ENCODE results near the gene CASZ1.

The CASZ1 gene

DNA sequence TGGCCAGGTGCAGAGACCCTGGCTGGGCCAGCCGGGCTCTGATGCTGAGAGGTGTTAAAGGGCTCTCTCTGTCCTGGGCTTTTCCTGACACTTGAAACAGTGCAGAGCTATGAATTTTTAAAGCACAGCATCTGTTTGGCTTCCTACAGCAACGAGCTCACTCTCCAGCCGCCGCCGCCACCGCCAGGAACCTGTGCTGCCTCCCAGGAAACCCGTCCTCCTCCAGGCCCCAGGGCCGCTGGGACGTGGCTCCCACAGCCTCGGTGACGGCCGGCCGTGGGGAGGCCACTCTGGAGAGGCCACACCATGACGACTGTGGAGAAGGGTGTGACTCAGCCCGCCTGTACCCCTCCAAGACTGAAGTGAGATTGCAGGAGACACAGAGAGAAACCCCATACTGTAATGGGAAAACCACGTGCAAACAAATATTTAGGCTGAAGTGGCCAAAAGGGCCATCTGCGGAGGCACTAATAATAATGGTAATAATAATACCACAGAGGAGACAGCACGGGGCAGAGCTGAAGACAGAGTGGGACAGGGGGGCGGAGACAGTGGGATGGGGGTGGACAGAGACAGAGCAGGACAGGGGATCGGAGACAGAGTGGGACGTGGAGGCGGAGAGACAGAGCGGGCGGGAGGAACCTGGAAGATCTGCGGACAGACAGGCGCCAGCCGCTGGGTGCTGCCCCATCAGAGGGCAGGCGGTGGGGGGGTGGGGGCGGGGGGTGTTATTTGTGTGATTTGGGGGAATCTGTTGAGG, 139.2 kb downstream of the CASZ1 start:
- no peak for DNase-seq (ENCODE audit: low read depth in 2 of 2)

DNA sequence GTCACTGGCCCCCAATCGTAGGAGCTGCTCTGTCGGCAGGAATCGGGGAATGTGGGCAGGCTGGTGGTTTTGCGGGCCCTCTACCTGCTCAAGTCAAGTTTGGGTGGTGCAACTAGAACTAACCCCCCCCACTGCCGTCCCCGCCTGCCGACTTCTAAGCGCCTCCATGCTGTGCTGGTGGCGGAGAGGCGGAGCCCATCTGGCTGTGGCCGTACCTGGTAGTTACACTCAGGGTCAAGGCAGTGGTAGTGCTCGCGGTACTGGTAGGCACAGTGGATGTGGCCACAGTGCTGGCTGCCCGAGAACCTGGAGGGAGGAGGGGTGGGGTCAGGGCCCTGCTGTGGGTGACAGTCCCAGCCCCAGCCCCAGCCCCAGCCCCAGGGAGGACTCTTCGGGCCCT, 140.0 kb downstream of the CASZ1 start:
- DNase-seq (ENCODE audit: low read depth in 2 of 2): no peak

DNA sequence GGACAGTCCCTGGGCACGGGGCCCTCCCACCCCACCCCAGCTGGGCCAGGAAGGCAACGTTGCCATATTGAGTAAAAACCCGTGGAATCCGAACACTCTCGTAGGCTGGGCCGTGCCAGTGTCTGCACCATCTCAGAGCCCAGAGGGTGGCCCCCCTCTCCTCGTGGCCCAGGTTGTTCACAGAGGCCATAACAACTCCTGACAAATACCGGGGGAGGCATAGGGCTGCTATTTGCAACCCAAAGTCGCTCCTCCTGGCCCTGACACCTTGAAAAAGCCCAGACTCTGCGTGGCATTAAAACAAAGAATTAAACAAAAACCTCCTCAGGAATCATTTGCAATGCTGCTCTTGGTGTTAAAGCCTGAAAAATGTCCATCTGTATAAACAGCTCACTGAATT, 141.4 kb downstream of the CASZ1 start:
- DNase-seq (ENCODE audit: low read depth in 2 of 2): no peak

DNA sequence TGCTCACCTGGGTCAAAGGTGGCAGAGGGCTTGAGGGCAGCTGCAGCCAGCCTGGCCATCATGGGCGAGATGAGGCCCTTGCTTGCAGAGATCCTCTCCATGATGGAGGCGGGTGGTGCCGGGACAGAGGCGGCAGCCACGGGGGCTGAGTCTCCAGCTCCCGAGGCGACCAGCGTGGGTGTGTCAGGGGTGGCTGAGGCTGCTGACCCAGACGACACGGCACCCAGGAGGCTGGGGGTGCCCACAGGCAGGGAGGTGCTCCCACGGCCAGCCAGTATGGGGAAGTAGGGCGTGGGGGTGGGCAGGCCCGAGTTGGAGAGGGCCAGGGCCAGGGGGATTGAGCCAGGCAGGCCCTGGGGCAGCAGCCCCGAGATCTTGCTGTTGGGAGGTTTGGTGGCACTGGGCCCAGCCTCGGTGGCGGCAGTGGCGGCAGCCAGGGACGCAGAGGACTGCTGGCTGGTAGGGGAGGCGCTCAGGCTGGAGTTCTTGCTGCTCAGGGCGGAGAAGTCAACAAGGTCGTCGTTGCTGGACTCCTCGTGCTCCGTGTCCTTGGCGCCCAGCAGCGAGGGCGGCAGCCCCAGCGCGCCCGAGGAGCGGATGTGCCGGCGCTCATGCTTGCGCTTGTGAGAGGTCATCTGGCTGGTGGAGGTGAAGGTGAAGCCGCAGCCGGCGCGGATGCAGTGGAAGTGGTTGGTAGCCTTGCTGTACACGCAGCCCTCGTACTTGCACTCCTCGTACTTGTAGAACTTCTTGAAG, 142.9 kb downstream of the CASZ1 start:
- DNase-seq (ENCODE audit: low read depth in 2 of 2): no peak

DNA sequence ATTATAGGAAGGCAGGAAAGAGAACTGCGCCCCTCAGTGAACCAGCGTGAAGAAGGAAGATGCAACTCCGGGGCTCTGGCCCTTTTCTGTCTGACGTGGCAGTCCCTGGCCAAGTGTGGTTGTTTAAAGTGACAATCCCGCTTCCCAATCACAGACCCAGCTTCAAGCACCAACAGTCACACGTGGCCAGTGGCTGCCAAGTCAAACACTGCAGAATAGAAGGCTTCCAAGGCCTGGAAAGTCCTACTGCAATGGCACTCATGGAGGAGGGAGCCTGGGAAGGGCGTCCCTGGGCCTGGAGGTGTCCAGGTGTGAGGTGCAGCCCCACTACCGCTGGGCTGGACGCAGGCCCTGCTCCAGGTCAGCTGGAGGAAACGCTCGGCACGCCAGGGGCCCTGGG, 143.8 kb downstream of the CASZ1 start:
- no peak for DNase-seq (ENCODE audit: low read depth in 2 of 2)

DNA sequence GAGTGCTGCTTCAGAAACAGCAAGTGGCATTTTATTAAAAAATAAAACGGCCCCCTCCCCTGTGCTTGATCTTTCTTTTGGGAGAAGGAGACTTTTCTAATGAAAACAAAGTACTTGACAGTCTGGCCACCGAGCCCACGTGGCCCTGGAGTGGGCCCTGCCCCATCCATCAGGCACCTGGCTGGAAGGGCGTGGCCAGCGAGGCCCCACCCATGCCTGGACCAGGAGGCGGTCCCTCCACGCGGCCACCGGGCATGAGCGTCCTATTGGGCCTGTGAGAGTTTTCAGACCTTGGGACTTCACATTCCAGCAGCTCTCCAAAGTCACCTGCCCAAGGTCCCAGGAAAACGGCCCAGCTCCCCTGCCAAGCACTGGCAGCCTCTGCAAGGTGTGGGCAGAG, 144.7 kb downstream of the CASZ1 start:
- DNase-seq (ENCODE audit: low read depth in 2 of 2): no peak

DNA sequence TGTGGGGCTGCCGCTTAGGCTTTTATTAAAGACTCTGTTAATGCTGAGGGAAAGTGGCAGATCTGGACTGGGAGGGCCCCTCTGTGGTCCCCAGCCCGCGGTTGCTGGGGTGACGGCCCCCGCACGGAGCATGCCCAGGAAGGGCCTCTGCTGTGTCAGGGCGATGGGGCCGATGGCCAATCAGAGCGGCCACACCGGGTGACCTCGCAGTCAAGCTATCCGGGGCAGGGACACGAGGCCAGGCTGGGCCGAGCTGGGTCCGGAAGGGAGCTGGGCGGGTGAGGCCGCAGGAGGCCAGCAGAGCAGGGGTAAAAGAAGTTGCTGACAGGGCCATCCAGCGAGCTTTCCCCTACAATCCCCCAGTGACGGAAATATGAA, 145.1 kb downstream of the CASZ1 start:
- no peak for DNase-seq (ENCODE audit: low read depth in 2 of 2)

DNA sequence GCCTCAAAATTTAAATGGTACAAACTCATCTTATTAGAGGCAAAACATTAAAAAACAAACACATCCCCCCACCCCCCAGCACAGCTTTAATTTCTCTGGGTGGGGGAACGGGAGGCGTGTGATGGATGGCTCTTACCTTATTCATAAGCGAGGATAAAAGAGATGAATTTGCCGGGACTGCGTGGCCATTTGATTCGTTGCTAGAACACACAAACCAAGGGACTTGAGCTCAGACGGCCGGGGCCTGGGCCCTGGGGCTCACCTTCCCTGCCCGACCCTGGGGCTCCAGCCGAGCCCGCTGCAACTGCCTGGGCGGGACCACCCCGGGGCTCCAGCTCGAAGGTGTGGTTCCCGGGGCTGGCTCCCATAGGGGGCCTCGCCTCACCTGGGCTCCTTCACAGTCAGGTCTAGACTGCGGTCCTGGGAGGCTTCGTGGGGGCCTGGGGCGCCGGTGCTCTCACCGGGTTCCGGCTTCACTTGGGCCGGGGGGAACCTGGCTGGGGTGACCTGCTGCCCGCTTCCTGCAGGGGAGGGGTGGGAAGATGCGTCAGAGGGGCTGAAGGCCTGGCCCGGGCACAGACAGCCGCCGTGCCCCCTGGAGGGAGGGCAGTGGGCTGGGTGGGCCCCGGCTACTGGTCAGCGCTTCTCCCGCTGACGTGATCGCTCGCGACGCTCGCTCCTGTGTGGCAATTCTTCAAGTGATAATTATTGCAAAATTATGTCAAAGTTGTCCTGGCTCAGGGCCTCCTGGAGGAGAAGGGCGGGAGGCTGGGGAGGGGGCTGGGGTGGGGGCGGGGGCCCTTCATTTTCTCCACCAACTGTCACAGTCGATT, 145.7 kb downstream of the CASZ1 start:
- DNase-seq (ENCODE audit: low read depth in 2 of 2): no peak

DNA sequence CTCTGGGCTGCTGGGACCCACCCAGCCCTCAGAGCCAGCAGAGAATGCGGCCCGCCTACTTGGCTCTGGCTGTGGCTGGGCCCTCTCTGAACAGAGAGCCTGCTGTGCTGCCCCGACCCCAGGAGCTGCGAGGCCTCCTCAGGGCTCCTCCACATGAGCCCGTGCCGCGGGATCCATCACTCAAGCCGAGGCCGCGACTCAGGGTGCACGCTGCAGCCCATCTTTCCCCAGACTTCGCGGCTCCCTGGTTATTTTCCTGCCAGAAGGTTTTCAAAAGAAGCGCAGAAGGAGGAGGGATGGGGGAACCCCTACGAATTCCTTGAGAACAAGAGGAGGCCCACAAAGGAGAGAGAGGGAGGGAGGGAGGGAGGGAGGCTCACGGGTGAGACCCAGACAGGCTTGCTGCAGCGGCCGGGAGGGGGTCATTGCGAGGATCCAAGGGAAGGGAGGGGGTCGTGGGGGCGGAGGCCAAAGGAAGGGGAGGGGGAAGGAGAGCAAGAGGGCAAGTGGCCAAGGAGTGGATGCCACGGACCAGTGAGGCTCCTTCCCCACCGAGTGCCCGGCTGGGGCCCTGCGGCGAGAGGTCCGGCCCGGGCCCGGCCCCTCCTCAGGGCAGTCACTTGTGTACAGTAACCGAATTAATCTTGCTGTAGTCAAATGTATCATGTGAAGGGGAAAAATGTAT, 146.8 kb downstream of the CASZ1 start:
- DNase-seq (ENCODE audit: low read depth in 2 of 2): no peak

DNA sequence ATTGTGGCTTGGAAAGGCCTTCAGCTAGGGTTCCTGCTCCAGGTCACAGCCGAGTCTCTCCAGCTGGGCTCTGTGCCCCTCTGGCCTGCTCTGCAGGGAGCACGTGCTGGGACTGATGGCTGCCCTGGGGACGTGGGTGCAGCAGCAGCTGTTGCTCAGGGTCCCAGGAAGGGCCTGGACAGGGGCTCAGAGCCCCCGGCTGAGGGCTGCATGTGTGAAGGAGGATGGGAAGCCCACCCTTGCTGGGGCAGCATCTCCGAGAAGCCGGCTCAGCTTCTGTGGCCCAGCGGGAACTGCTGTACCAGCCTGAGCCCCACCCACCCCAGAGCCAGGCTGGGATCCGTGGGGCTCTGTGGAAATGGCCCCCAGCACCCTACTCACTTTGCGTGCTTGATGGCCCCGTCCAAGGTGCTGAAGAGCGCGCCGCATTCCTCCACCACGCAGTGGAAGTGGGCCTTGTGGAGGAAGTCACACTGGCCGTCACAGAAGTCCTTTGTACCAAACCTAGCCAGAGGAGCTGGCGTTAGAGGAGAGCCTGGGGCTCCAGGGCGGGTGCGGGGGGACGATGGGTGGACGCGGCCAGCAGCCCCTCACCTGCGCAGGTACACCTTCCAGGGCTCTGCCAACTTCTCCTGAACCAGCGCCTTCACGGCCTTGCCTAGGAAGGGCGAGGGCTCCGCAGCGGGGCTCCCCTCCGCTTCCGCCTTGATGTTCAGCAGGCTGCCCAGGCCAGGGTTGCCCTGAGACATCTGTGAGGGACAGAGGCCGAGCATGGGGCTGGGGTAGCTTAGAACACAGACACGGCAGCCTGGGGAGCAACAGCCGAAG, 147.5 kb downstream of the CASZ1 start:
- DNase-seq (ENCODE audit: low read depth in 2 of 2): no peak

DNA sequence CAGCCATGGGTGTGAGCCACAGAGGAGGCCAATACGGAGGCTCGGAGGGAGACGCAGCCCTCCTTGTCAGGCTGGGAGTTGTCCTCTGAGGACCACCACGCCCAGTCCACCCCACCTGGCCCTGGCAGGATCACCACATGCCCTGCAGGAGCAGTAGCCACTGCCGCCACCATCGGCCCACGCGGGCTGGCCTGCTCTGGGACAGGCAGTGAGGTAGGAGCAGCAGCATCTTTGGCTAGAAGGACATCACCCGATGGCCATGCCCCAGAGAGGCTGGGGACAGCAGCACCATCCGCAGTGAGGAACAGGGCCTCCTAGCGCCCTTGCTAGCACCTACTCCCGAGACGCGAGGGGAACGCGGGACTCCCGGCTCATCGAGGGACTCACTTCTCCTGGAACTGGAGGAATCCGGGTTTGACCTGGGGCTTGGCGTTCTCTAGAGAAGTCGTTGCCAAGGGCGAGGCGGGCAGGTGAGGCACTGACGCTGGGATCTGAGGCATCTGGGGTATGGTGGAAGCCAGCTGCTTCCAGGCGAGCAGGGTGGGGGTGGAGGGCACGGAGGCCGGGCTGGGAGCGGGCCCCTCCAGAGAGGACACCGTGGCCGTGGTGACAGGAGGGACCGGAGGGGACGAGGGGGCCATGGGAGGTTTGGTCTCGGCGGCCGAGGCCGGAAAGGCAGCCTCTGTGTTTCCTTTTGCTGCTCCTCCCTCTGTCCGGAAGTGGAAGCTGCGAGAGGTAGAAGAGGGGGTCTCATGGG, 148.9 kb downstream of the CASZ1 start:
- DNase-seq (ENCODE audit: low read depth in 2 of 2): no peak

DNA sequence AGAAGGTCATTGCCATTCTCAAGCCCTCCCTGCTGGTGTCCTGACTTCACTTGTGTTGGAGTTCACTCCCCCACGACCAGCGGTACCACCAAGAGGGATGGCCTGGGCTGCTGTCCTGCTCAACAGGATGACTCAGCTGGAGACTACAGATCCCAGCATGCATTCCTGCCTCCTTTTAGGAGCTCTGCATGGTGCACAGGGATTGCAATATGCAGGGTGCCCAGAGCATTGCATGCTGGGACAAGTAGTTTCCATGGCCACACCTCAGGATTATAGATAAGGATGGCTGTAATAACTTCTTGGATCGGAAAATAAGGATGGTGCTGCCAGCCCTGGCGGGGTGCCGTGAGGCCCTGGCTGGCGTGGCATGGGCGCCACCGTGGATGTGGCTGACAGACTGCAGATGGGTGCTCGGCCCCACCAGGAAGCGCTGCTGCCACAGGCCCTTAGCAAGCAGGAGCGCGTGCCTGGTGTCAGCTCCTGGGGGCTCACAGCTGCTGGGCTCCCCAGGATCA, 150.0 kb downstream of the CASZ1 start:
- no peak for DNase-seq (ENCODE audit: low read depth in 2 of 2)

DNA sequence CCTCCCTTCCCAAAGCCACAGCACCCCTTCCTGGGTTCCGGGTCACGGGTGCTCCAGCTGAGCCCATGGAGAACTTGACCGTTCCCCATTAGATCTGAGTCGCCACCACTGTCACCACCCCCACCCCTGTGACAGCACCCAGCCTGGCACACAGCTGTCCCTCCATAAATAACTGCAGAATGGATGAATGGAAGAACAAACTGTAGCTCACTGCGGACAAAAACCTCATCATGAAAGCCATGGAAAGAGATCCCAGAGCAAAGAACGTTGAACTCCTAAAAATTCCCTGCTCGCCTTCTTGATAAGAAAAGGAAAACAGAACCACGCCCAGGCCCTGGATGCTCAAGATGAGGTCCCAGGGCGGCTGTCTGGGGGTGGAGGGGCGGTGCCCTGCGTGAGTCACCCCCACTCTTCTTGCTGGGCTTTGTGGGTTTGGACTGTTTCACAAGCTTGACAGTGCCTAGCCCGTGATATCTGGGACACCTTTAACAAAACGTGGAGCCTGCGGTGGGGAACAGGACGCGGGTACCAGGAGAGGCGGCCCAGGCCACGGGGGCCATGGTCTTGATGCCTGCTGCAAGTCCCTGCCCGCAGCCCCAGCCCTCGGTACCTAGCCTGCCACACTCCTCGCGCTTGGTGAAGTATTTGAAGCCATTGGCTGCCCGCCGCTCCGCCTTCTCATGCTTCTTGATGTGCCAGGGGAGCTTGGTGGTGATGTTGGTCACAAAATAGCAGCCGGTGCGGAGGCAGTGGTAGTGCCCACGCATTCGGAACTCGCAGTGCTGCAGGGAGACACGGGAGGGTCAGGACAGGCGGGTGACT, 151.9 kb downstream of the CASZ1 start:
- DNase-seq (ENCODE audit: low read depth in 2 of 2): no peak

DNA sequence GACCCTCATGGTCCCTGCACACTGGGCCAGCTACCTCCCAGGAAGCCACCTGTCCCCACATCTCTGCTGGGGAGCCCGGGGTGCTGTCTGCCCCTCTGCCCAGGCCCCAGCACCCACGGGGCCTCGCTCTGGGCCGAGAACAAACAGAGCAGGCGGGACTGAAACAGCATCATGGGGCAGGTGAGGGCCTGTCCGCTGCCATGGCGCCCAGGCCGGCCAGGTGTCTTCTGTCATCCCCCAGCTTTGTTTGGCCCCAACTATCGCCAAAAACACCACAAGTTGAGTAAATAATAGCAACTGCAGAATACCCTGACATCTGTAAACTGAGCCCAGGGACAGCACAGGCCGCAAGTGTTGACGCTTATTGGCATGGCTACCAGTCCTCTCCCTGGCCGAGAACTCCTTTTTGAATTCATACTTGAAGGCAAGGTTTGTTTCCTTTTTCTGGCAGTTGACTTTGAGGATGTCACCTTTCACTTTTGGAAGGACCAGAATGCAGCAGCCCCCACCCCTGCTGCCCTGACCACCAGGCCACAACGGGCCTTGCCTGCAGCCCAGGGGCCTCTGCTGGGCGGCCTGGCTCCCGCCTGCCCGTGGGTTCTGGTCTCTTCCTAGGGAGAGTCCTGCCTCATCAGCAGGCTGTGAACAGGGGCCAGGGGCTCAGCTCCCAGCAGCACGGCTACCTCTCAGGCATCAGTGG, 152.7 kb downstream of the CASZ1 start:
- DNase-seq (ENCODE audit: low read depth in 2 of 2): no peak

DNA sequence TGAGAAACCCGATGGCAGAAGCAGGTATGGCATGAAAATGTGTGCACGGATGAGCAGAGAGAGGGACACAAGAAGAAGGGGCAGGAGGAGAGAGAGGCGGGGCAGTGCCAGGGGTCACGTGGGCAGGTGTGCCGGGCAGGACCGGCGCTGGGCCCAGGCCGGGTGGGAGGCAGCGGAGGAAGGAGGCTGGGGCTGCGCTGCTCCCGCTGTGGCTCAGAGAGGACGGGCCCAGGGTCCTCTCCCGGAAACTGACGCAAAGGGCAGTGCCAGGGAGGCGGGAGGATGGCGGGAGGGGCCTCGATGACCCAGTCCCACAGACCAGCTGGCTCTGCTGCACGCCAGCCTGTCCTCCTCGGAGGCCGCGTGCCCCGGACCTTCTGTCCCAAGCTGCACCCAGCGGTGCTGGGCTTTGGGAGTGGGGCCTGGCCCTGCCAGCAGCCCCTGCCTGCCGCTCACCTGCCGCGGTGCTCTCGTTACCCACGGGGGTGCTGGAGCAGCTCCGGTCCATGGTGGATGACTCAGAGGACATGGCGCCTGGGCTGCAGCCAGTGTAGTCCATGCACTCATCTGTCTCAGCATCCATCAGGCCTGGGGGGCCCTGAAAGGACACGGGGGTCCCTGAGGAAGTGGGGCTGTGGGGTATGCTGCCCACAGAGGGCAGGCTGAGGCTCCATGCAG, 153.9 kb downstream of the CASZ1 start:
- DNase-seq (ENCODE audit: low read depth in 2 of 2): no peak

DNA sequence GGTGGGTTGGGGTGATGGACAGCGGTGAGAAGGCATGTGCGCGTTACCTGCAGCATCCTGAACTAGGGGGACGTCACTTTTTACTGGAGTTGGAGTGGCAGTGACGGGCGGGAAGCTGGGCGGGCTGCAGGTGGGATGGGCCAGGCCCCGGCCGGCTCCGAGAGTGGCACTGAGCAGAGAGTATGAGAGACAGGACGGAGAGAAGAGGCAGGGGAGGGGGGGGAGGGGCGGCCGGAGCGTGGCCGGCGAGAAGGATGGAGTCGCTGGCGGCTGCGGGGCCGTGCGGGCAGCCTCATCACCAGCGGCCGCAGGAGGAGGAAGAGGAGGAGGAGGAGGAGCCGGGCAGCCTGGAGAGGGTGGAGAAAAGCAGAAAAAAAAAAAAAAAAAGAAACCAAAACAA, 154.5 kb downstream of the CASZ1 start:
- no peak for DNase-seq (ENCODE audit: low read depth in 2 of 2)

DNA sequence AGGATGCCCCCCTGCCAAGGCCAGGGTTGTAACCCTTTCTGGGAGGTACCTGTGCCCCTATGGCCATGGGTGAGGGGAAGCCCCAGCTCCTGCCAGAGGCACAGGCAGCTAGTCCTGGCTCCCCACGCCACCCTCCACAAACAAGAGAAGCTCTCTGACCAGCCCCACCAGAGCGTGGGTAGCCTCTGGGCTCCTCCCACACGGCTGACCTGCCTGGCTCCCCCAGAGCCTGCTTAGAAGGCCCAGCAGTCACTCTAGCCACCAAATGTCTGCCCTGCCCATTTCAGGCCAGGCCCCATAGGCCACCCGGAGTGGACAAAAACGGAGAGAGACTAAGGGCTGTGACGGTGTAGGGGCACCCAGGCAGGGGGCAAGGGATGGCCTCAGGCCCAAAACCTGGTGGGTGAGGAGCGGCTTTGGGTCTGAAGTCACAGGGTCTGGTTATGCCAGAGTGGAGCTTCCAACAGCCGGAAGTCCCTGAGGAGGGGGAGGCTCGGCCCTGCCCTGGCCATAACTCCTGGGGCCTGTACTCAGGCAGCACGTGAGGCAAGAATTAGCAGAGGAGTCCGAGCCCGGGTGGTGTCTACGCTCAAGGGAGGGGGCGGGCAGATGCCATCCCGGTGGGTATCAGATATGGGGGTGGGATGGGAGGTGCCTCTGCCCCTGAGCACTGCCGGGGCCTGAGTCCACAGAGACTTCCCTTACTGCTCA, 155.4 kb downstream of the CASZ1 start:
- no peak for DNase-seq (ENCODE audit: low read depth in 2 of 2)

Measured in stimulated activated CD4-positive, alpha-beta T cell treated with anti-CD3 and anti-CD28 coated beads, Interleukin-1b, Interleukin-23, amount 100 ng/mL, for 4 hours (primary cell).